Astrocyte of the cerebellum (primary cell): ENCODE measurements around the gene PSME4.

Source experiments
- DNase-seq: peaks from one replicate; pipeline ENCODE4 v3.0.0-alpha.2; 2011; ENCODE audit warnings: low read depth
- H3K4me3 ChIP-seq: 2 replicates; pipeline ENCODE4 v1.5.1; 2011; ENCODE audit warnings: mild to moderate bottlenecking, low read depth, low read length, moderate library complexity
- CTCF ChIP-seq: IDR thresholded peaks from 2 replicates; pipeline ENCODE4 v1.5.1; 2012; ENCODE audit warnings: low read length, low read depth, moderate library complexity, mild to moderate bottlenecking; ENCODE audit errors: missing control alignments
- in situ Hi-C: cut with HindIII; loops from 2 replicates; pipeline ENCODE4 v1.10.0; 2017; ENCODE audit warnings: low sequenced_read_pairs

The PSME4 gene

GRCh38 chr2:53877556-53877955, 93.2 kb downstream of the PSME4 start:
- TF ChIP-seq CTCF, result no peak
- no peak for DNase-seq
- in situ Hi-C loops, result no loop called here
- no peak overlapping the region for H3K4me3 ChIP-seq

GRCh38 chr2:53877112-53877511, 93.7 kb downstream of the PSME4 start:
- in situ Hi-C loops, result no loop called here
- no peak for TF ChIP-seq CTCF
- H3K4me3 ChIP-seq, result no peak overlapping the region
- DNase-seq, result no peak

- H3K4me3 ChIP-seq, result no peak overlapping the region
- DNase-seq, result no peak
- TF ChIP-seq CTCF, result no peak
- in situ Hi-C loops, result no loop called here
Measured at GRCh38 chr2:53874401-53874950, 96.3 kb downstream of the PSME4 start.

- no peak for TF ChIP-seq CTCF
- in situ Hi-C loops, result no loop called here
- no peak for DNase-seq
- no peak overlapping the region for H3K4me3 ChIP-seq
Measured at GRCh38 chr2:53867773-53868172, 103.0 kb downstream of the PSME4 start.

- no peak overlapping the region for H3K4me3 ChIP-seq
- DNase-seq, result no peak
- in situ Hi-C loops, result no loop called here
- no peak for TF ChIP-seq CTCF
Measured at GRCh38 chr2:53867169-53867568, 103.6 kb downstream of the PSME4 start.

GRCh38 chr2:53865962-53866361, 104.8 kb downstream of the PSME4 start:
- DNase-seq, result no peak
- in situ Hi-C loops, result no loop called here
- no peak for TF ChIP-seq CTCF
- H3K4me3 ChIP-seq, result no peak overlapping the region

- DNase-seq, result no peak
- TF ChIP-seq CTCF, result no peak
- in situ Hi-C loops, result no loop called here
- no peak overlapping the region for H3K4me3 ChIP-seq
Measured at GRCh38 chr2:53865264-53865663, 105.5 kb downstream of the PSME4 start.
